H9 (cell line): ENCODE data around the gene ELOVL3. TPM values are rescaled to one million over a fixed set of nuclear protein-coding genes. Genes with fewer than 3 reads are reported as not detected.

Experiments
- DNase-seq: peaks from one replicate; pipeline ENCODE4 v3.0.0-alpha.2; 2017
- H2AFZ ChIP-seq: one replicate; pipeline ENCODE4 v1.6.1; 2013; ENCODE audit warnings: mild to moderate bottlenecking, low read length, control low read depth, moderate library complexity
- H2AK5ac ChIP-seq: 2 replicates; pipeline ENCODE4 v1.6.1; 2013; ENCODE audit warnings: low read length, control low read depth, mixed read lengths; ENCODE audit not compliant: insufficient read length
- H2BK120ac ChIP-seq: one replicate; pipeline ENCODE4 v1.6.1; 2013; ENCODE audit warnings: low read depth, mild to moderate bottlenecking, low read length, control low read depth, inconsistent platforms; ENCODE audit not compliant: poor library complexity, severe bottlenecking
- H2BK12ac ChIP-seq: 2 replicates; pipeline ENCODE4 v1.6.1; 2013; ENCODE audit warnings: low read length, control low read depth, mixed read lengths, low read depth; ENCODE audit not compliant: insufficient read length
- H2BK15ac ChIP-seq: 2 replicates; pipeline ENCODE4 v1.6.1; 2013; ENCODE audit warnings: low read depth, low read length, control low read depth
- H2BK20ac ChIP-seq: one replicate; pipeline ENCODE4 v1.6.1; 2013; ENCODE audit warnings: low read depth, mild to moderate bottlenecking, low read length, control low read depth, inconsistent platforms; ENCODE audit not compliant: poor library complexity, severe bottlenecking
- H2BK5ac ChIP-seq: 2 replicates; pipeline ENCODE4 v1.6.1; 2013; ENCODE audit warnings: low read length, control low read depth, mixed read lengths; ENCODE audit not compliant: insufficient read length
- H3K14ac ChIP-seq: 2 replicates; pipeline ENCODE4 v1.6.1; 2013; ENCODE audit warnings: low read length, control low read depth; ENCODE audit not compliant: insufficient read depth
- H3K18ac ChIP-seq: 2 replicates; pipeline ENCODE4 v1.6.1; 2013; ENCODE audit warnings: low read depth, mild to moderate bottlenecking, mixed read lengths, low read length, control low read depth; ENCODE audit not compliant: insufficient read length
- H3K23ac ChIP-seq: 2 replicates; pipeline ENCODE4 v1.6.1; 2013; ENCODE audit warnings: low read length, control low read depth, mixed read lengths, low read depth; ENCODE audit not compliant: insufficient read length
- H3K23me2 ChIP-seq: 2 replicates; pipeline ENCODE4 v1.6.1; 2013; ENCODE audit warnings: low read depth, mild to moderate bottlenecking, mixed read lengths, low read length, control low read depth; ENCODE audit not compliant: insufficient read length, poor library complexity, severe bottlenecking
- H3K27ac ChIP-seq: 2 replicates; pipeline ENCODE4 v1.5.1; 2013; ENCODE audit warnings: low read length, control low read depth, mixed read lengths, low read depth; ENCODE audit not compliant: insufficient read length
- H3K27me3 ChIP-seq: 2 replicates; pipeline ENCODE4 v1.6.1; 2013; ENCODE audit warnings: low read length, control low read depth, inconsistent platforms; ENCODE audit not compliant: insufficient read depth
- H3K4ac ChIP-seq: 2 replicates; pipeline ENCODE4 v1.6.1; 2013; ENCODE audit warnings: low read depth, mild to moderate bottlenecking, control low read depth, inconsistent platforms, low read length, moderate library complexity
- H3K4me1 ChIP-seq: 2 replicates; pipeline ENCODE4 v1.6.1; 2013; ENCODE audit warnings: low read length, control low read depth, inconsistent platforms; ENCODE audit not compliant: insufficient read depth
- H3K4me2 ChIP-seq: 2 replicates; pipeline ENCODE4 v1.6.1; 2013; ENCODE audit warnings: low read length, control low read depth, mixed read lengths; ENCODE audit not compliant: insufficient read length, insufficient read depth
- H3K56ac ChIP-seq: 2 replicates; pipeline ENCODE4 v1.6.1; 2013; ENCODE audit warnings: low read depth, mild to moderate bottlenecking, mixed read lengths, low read length, control low read depth; ENCODE audit not compliant: insufficient read length
- H3K79me1 ChIP-seq: 2 replicates; pipeline ENCODE4 v1.6.1; 2013; ENCODE audit warnings: low read depth, mild to moderate bottlenecking, moderate library complexity, low read length, control low read depth, inconsistent platforms; ENCODE audit not compliant: insufficient read depth, poor library complexity, severe bottlenecking
- H3K79me2 ChIP-seq: 2 replicates; pipeline ENCODE4 v1.6.1; 2013; ENCODE audit warnings: low read length, control low read depth, inconsistent platforms; ENCODE audit not compliant: insufficient read depth
- H3K9ac ChIP-seq: 2 replicates; pipeline ENCODE4 v1.6.1; 2013; ENCODE audit warnings: low read length, control low read depth, mixed read lengths; ENCODE audit not compliant: insufficient read length; ENCODE audit errors: extremely low read depth
- H3K9me3 ChIP-seq: one replicate; pipeline ENCODE4 v1.6.1; 2013; ENCODE audit warnings: low read depth, low read length, inconsistent platforms; ENCODE audit not compliant: control insufficient read depth
- H3T11ph ChIP-seq: one replicate; pipeline ENCODE4 v1.6.1; 2013; ENCODE audit warnings: mild to moderate bottlenecking, low read length, control low read depth, inconsistent platforms
- H4K20me1 ChIP-seq: one replicate; pipeline ENCODE4 v1.6.1; 2013; ENCODE audit not compliant: control insufficient read depth, insufficient read length, insufficient read depth
- H4K5ac ChIP-seq: 2 replicates; pipeline ENCODE4 v1.6.1; 2013; ENCODE audit warnings: low read depth, mild to moderate bottlenecking, mixed read lengths, low read length, control low read depth; ENCODE audit not compliant: insufficient read length
- H4K8ac ChIP-seq: replicated peaks from 2 replicates; pipeline ENCODE4 v1.6.1; 2013; ENCODE audit warnings: low read length, control low read depth, mixed read lengths, low read depth; ENCODE audit not compliant: insufficient read length
- H4K91ac ChIP-seq: 2 replicates; pipeline ENCODE4 v1.6.1; 2013; ENCODE audit warnings: low read depth, mild to moderate bottlenecking, moderate library complexity, mixed read lengths, low read length, control low read depth; ENCODE audit not compliant: insufficient read length
- H3K27ac Mint-ChIP-seq, 3 experiments: 2 replicates in 2 of 3; 3 replicates in 1 of 3; pipeline ENCODE4 v1.8.0; 2020 to 2021; ENCODE audit warnings: mixed read lengths in 3 of 3, mild to moderate bottlenecking in 1 of 3, moderate library complexity in 1 of 3
- H3K27me3 Mint-ChIP-seq: 2 replicates; pipeline ENCODE4 v1.8.0; 2021; ENCODE audit warnings: low read depth, mild to moderate bottlenecking, moderate library complexity, mixed read lengths
- H3K36me3 Mint-ChIP-seq, 3 experiments: 2 replicates in 2 of 3; 3 replicates in 1 of 3; pipeline ENCODE4 v1.8.0; 2020 to 2021; ENCODE audit warnings: low read depth in 3 of 3, mixed read lengths in 3 of 3; ENCODE audit not compliant: insufficient read depth in 1 of 3
- H3K4me1 Mint-ChIP-seq, 2 experiments: 2 replicates each; pipeline ENCODE4 v1.8.0; 2020; ENCODE audit warnings: mixed read lengths in 2 of 2
- H3K4me3 Mint-ChIP-seq, 2 experiments: 2 replicates in 1 of 2; 3 replicates in 1 of 2; pipeline ENCODE4 v1.8.0; 2020 to 2021; ENCODE audit warnings: mild to moderate bottlenecking in 2 of 2, mixed read lengths in 2 of 2, moderate library complexity in 1 of 2
- H3K9me3 Mint-ChIP-seq, 2 experiments: 2 replicates in 1 of 2; 3 replicates in 1 of 2; pipeline ENCODE4 v1.8.0; 2020; ENCODE audit warnings: mild to moderate bottlenecking in 2 of 2, mixed read lengths in 2 of 2, moderate library complexity in 1 of 2
- CTCF ChIP-seq: fragments of 200-600 bp; sonication (generic); conservative IDR thresholded peaks from 3 replicates; pipeline ENCODE4 v1.8.0; 2021; ENCODE audit warnings: antibody characterized with exemption, mild to moderate bottlenecking
- WGBS: extraction: QIAGEN DNeasy Blood & Tissue Kit; methylation state at CpG from one replicate; pipeline ENCODE4 v1.1.7; 2013; ENCODE audit warnings: missing lambda C conversion rate, low lambda C conversion rate, mixed read lengths; ENCODE audit not compliant: insufficient read length; ENCODE audit errors: extremely low coverage; 5-methylcytosine and 5-hydroxymethylcytosine counted together
- total RNA-seq: library from RNA; stranded (reverse); gene quantifications from 2 replicates; pipeline ENCODE4 v1.2.1, GENCODE V29; 2021

ELOVL3 gene
- total RNA-seq, 1 experiment from 2014 or later = not detected

- Histone ChIP-seq H2BK5ac (no peak overlapping the region), H3K18ac (no peak overlapping the region), H4K20me1 (no peaks in the 10 kb centered on the region), H4K8ac (no peak overlapping the region), H2BK20ac (no peak overlapping the region), H2BK120ac (no peak overlapping the region), H2AK5ac (no peak overlapping the region), H3K23ac (no peak overlapping the region), H3K56ac (no peak overlapping the region), H4K5ac (no peak overlapping the region), H2AFZ (no peak overlapping the region), H2BK12ac (no peak overlapping the region), H3K27me3 (no peaks in the 10 kb centered on the region), H3K79me1 (peaks cover 3% of the 10 kb centered on the region), H3K4me1 (no peaks in the 10 kb centered on the region), H3T11ph (no peak overlapping the region), H3K9ac (no peak overlapping the region), H2BK15ac (no peak overlapping the region), H3K27ac (no peak overlapping the region), H3K9me3 (no peaks in the 10 kb centered on the region), H3K4ac (no peak overlapping the region), H4K91ac (no peak overlapping the region), H3K23me2 (no peaks in the 10 kb centered on the region), H3K14ac (no peak overlapping the region), H3K79me2 (no peaks in the 10 kb centered on the region), H3K4me2 (no peak overlapping the region)
- H3K4me3 Mint-ChIP-seq = no peak overlapping the region
- no CpG with 5 or more reads among the region's 4 CpGs for WGBS
- no peaks in the 10 kb centered on the region for H3K27me3 Mint-ChIP-seq
- no peaks in the 10 kb centered on the region for H3K9me3 Mint-ChIP-seq
- TF ChIP-seq CTCF = no peak
- H3K36me3 Mint-ChIP-seq = peaks cover 0 to 17% (median 16%) of the 10 kb centered on the region in 3 experiments; a peak in 5 of 7 replicates
- peaks cover 4% of the 10 kb centered on the region in 2 experiments; a peak in 2 of 4 replicates for H3K4me1 Mint-ChIP-seq
- DNase-seq = no peak
- H3K27ac Mint-ChIP-seq = no peak overlapping the region
Observed at GRCh38 chr10:102264371-102264770, 38.3 kb downstream of the ELOVL3 start.
